Measurements from ENCODE around the gene PAX9. TPM values are rescaled to one million over a fixed set of nuclear protein-coding genes. Genes with fewer than 3 reads are reported as not detected.

The PAX9 gene
- total and polyA plus RNA-seq, 9 of the 15 experiments (the other 6 are each of a cell fraction or from before 2014, with no cell fraction given): 0.87 to 2.4 (median 1.3) TPM

DNA sequence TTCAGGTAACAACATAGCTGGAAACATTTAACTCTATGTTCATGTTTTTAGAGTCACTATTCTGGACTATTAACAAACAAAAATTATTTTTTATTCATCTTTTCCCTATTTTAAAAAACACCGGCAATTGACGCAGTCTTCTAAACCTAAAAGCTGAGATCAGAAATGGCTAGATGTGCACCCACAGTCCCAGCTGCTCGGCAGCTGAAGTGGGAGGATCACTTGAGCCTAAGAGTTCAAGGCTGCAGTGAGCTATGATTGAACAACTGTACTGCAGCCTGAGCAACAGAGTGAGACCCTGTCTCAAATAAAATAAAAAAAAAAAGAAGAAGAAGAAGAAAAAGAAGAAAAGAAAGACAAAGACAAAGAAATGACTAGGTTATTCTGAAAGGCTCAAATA is 64.5 kb downstream of the PAX9 start (continued):
- TF ChIP-seq, protein P1, sequence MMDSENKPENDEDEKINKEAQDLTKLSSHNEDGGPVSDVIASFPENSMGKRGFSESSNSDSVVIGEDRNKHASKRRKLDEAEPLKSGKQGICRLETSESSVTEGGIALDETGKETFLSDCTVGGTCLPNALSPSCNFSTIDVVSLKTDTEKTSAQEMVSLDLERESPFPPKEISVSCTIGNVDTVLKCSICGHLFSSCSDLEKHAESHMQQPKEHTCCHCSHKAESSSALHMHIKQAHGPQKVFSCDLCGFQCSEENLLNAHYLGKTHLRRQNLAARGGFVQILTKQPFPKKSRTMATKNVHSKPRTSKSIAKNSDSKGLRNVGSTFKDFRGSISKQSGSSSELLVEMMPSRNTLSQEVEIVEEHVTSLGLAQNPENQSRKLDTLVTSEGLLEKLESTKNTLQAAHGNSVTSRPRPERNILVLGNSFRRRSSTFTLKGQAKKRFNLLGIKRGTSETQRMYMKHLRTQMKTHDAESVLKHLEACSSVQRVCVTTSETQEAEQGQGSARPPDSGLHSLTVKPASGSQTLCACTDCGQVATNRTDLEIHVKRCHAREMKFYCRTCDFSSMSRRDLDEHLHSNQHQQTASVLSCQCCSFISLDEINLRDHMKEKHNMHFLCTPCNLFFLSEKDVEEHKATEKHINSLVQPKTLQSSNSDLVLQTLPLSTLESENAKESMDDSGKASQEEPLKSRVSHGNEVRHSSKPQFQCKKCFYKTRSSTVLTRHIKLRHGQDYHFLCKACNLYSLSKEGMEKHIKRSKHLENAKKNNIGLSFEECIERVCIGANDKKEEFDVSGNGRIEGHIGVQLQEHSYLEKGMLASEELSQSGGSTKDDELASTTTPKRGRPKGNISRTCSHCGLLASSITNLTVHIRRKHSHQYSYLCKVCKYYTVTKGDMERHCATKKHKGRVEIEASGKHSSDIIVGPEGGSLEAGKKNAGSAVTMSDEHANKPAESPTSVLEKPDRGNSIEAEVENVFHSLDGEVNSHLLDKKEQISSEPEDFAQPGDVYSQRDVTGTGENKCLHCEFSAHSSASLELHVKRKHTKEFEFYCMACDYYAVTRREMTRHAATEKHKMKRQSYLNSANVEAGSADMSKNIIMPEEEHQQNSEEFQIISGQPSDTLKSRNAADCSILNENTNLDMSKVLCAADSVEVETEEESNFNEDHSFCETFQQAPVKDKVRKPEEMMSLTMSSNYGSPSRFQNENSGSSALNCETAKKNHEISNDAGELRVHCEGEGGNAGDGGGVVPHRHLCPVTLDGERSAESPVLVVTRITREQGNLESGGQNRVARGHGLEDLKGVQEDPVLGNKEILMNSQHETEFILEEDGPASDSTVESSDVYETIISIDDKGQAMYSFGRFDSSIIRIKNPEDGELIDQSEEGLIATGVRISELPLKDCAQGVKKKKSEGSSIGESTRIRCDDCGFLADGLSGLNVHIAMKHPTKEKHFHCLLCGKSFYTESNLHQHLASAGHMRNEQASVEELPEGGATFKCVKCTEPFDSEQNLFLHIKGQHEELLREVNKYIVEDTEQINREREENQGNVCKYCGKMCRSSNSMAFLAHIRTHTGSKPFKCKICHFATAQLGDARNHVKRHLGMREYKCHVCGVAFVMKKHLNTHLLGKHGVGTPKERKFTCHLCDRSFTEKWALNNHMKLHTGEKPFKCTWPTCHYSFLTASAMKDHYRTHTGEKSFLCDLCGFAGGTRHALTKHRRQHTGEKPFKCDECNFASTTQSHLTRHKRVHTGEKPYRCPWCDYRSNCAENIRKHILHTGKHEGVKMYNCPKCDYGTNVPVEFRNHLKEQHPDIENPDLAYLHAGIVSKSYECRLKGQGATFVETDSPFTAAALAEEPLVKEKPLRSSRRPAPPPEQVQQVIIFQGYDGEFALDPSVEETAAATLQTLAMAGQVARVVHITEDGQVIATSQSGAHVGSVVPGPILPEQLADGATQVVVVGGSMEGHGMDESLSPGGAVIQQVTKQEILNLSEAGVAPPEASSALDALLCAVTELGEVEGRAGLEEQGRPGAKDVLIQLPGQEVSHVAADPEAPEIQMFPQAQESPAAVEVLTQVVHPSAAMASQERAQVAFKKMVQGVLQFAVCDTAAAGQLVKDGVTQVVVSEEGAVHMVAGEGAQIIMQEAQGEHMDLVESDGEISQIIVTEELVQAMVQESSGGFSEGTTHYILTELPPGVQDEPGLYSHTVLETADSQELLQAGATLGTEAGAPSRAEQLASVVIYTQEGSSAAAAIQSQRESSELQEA (IDR thresholded peaks at IDR 0.05; ENCODE audit: low read depth): no peak
- TF ChIP-seq ZBED1 (IDR thresholded peaks at IDR 0.05): no peak
- TF ChIP-seq KDM5B (IDR thresholded peaks at IDR 0.05; ENCODE audit: insufficient replicate concordance, low read depth, low read length): no peak
- no peak for TF ChIP-seq ZNF347 (CRISPR knock-in tag; IDR thresholded peaks at IDR 0.05; ENCODE audit: low read depth)

Other genes with a start within 250 kb of the PAX9 start
- gene NKX2-1, start 141.6 kb upstream of the PAX9 start, total RNA-seq (2014; rRNA removed): not detected in 2 replicates
- gene NKX2-1, start 141.6 kb upstream of the PAX9 start, total RNA-seq (2014; rRNA removed; fragmentation: Illumina TruSeq; extraction: Trizol): not detected in 2 replicates
- gene NKX2-1, start 141.6 kb upstream of the PAX9 start, total RNA-seq (2015; rRNA removed; fragmentation: Illumina TruSeq; extraction: Trizol): not detected in 2 replicates
- 0.11 TPM in 1 of 2 replicates, not detected in the other for gene NKX2-1, start 141.6 kb upstream of the PAX9 start, total RNA-seq (2021)
- not detected in 2 replicates for gene NKX2-1, start 141.6 kb upstream of the PAX9 start, polyA plus RNA-seq (2011; rRNA removed)
- gene NKX2-1, start 141.6 kb upstream of the PAX9 start, polyA plus RNA-seq (2014; fragmentation: Illumina TruSeq; extraction: Trizol): not detected in 2 replicates
- gene NKX2-1, start 141.6 kb upstream of the PAX9 start, polyA plus RNA-seq (2014; fragmentation: Nextera tagmentation; extraction: Ambion mirVana): not detected
- gene NKX2-1, start 141.6 kb upstream of the PAX9 start, polyA plus RNA-seq (2014; rRNA removed): not detected in 2 replicates
- gene NKX2-8, start 79.2 kb upstream of the PAX9 start, total RNA-seq (2014; rRNA removed): not detected in 2 replicates
- gene NKX2-8, start 79.2 kb upstream of the PAX9 start, total RNA-seq (2014; rRNA removed; fragmentation: Illumina TruSeq; extraction: Trizol): not detected in 2 replicates
- gene NKX2-8, start 79.2 kb upstream of the PAX9 start, total RNA-seq (2015; rRNA removed; fragmentation: Illumina TruSeq; extraction: Trizol): not detected in 2 replicates
- not detected in 2 replicates for gene NKX2-8, start 79.2 kb upstream of the PAX9 start, total RNA-seq (2021)
- not detected in 2 replicates for gene NKX2-8, start 79.2 kb upstream of the PAX9 start, polyA plus RNA-seq (2011; rRNA removed)
- gene NKX2-8, start 79.2 kb upstream of the PAX9 start, polyA plus RNA-seq (2014; fragmentation: Illumina TruSeq; extraction: Trizol): not detected in 2 replicates
- gene NKX2-8, start 79.2 kb upstream of the PAX9 start, polyA plus RNA-seq (2014; fragmentation: Nextera tagmentation; extraction: Ambion mirVana): not detected
- not detected in 2 replicates for gene NKX2-8, start 79.2 kb upstream of the PAX9 start, polyA plus RNA-seq (2014; rRNA removed)

All from K562 (cell line).